Measurements from ENCODE around the gene MAML3.

Gene MAML3

GRCh38 chr4:139669335-139669734, 484.6 kb downstream of the MAML3 start:
- DNase-seq, result no peak

GRCh38 chr4:139668658-139669201, 485.3 kb downstream of the MAML3 start:
- DNase-seq, result no peak

- DNase-seq, result no peak
Measured at GRCh38 chr4:139668036-139668435, 485.9 kb downstream of the MAML3 start.
